ENCODE data around the gene ZBTB46.

Gene ZBTB46

GRCh38 chr20:63769891-63770474 is 61.1 kb downstream of the ZBTB46 start:
- no peak overlapping the region for H3K4me3 ChIP-seq (ENCODE audit: low read depth, low read length)
- peaks cover 0 to 5% of the 10 kb centered on the region in 2 experiments; a peak in 1 of 3 replicates for H3K36me3 ChIP-seq (ENCODE audit: control insufficient read depth in 2 of 2, insufficient read depth in 1 of 2, low read length in 2 of 2)
- H3K27ac ChIP-seq (ENCODE audit: extremely low read depth, low read depth, low read length): no peak overlapping the region
- ChIA-PET CTCF (interaction anchor here (1.2 kb wide), 1 partner anchor 8 kb away, joined by 7 read pairs; no protein-coding TSS in a partner anchor), POLR2A (no interaction called here)
- H3K4me1 ChIP-seq (ENCODE audit: control insufficient read depth, insufficient read depth, low read length): no peaks in the 10 kb centered on the region
- H3K9me3 ChIP-seq (ENCODE audit: control insufficient read depth, insufficient read depth, low read depth, low read length): no peaks in the 10 kb centered on the region
- no peak for TF ChIP-seq ZNF239 (tag by site-specific recombination; IDR thresholded peaks at IDR 0.05)
- no peak for TF ChIP-seq ZNF174 (tag by site-specific recombination; IDR thresholded peaks at IDR 0.05)
- no peak for TF ChIP-seq ZNF112 (tag by site-specific recombination; IDR thresholded peaks at IDR 0.05)

DNA sequence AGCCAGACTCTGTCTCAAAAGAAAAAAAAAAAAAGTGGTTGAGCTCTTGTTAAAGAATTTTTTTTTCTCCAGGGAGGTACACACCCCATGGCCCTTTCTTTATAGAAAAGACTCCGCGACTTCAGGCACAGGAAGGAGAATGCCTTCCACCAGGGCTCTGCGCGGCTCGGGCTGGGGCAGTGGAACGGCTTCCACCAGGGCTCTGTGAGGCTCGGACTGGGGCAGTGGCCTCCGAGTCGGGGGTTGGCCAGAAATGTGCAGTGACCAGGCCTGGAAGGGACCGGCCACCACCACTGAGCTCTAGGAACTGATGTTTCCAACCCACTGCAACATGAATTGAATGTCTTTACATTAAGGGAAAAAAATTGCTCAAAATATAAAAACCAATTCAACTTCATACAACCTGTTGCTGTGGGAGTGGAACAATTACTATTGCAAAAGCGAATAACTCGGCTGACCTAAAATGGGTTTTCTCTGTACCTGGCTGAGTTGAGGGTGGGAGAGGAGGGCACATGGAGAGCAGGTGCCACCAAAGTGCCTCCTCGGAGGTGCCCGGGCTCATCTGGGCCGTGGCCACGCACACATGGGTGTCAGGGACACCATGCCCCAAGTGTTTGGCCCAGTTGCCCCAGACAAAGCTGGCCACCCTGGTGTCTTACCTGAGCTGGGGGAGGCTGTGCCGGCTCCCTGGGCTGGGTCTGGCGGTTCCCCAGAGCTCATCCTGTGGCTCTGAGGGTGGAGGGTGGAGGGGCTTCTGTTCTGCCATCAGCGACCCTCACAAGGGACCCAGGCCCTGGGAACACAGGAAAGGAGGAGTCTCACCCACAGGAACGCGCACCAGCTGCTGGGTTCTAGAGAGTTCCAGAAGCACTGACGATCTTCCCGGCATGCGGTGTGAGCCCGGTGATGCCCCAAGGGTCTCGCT is 62.2 kb downstream of the ZBTB46 start:
- POLR2A ChIA-PET: interaction anchor here (0.6 kb wide), 1 partner anchor 66 kb away, joined by 3 read pairs; no protein-coding TSS in a partner anchor
- no peaks in the 10 kb centered on the region for H3K9me3 ChIP-seq (ENCODE audit: control insufficient read depth, insufficient read depth, low read depth, low read length)
- H3K4me1 ChIP-seq (ENCODE audit: control insufficient read depth, insufficient read depth, low read length): no peaks in the 10 kb centered on the region
- no peak overlapping the region for H3K27ac ChIP-seq (ENCODE audit: extremely low read depth, low read depth, low read length)
- H3K36me3 ChIP-seq (ENCODE audit: control insufficient read depth in 2 of 2, insufficient read depth in 1 of 2, low read length in 2 of 2): peaks cover 0 to 5% of the 10 kb centered on the region in 2 experiments; a peak in 1 of 3 replicates
- H3K4me3 ChIP-seq (ENCODE audit: low read depth, low read length): no peak overlapping the region
- CTCF ChIA-PET: interaction anchor here (1.2 to 1.4 kb wide), 2 partner anchors 9 to 17 kb away, joined by 4 to 7 read pairs; no protein-coding TSS in a partner anchor
- TF ChIP-seq ZNF843 (tag by site-specific recombination; IDR thresholded peaks at IDR 0.05): no peak
- TF ChIP-seq ZNF791 (tag by site-specific recombination; IDR thresholded peaks at IDR 0.05): no peak
- no peak for TF ChIP-seq ZNF776 (tag by site-specific recombination; IDR thresholded peaks at IDR 0.05; ENCODE audit: borderline replicate concordance)
- TF ChIP-seq GFI1B (tag by site-specific recombination; IDR thresholded peaks at IDR 0.05): no peak
- TF ChIP-seq BCL11B (tag by site-specific recombination; IDR thresholded peaks at IDR 0.05; ENCODE audit: low read depth): no peak
- TF ChIP-seq SCRT1 (tag by site-specific recombination; IDR thresholded peaks at IDR 0.05; ENCODE audit: borderline replicate concordance): 0 out of 2 replicates have a peak, but pooled peaks have one; percentile 55
- no peak for TF ChIP-seq HIC1 (tag by site-specific recombination; IDR thresholded peaks at IDR 0.05)
- no peak for TF ChIP-seq ZBTB48 (tag by site-specific recombination; IDR thresholded peaks at IDR 0.05)
- peak; percentile 93 for TF ChIP-seq SCRT2 (tag by site-specific recombination; IDR thresholded peaks at IDR 0.05)
- no peak for TF ChIP-seq ZNF626 (tag by site-specific recombination; IDR thresholded peaks at IDR 0.05)
- TF ChIP-seq ZNF335 (tag by site-specific recombination; conservative IDR thresholded peaks at IDR 0.05): no peak
- no peak for TF ChIP-seq ZNF521 (tag by site-specific recombination; IDR thresholded peaks at IDR 0.05)
- no peak for TF ChIP-seq ZSCAN23 (tag by site-specific recombination; IDR thresholded peaks at IDR 0.05)
- no peak for TF ChIP-seq ZNF133 (tag by site-specific recombination; IDR thresholded peaks at IDR 0.05)
- no peak for TF ChIP-seq MYNN (tag by site-specific recombination; IDR thresholded peaks at IDR 0.05; ENCODE audit: borderline replicate concordance)
- TF ChIP-seq, protein P1, sequence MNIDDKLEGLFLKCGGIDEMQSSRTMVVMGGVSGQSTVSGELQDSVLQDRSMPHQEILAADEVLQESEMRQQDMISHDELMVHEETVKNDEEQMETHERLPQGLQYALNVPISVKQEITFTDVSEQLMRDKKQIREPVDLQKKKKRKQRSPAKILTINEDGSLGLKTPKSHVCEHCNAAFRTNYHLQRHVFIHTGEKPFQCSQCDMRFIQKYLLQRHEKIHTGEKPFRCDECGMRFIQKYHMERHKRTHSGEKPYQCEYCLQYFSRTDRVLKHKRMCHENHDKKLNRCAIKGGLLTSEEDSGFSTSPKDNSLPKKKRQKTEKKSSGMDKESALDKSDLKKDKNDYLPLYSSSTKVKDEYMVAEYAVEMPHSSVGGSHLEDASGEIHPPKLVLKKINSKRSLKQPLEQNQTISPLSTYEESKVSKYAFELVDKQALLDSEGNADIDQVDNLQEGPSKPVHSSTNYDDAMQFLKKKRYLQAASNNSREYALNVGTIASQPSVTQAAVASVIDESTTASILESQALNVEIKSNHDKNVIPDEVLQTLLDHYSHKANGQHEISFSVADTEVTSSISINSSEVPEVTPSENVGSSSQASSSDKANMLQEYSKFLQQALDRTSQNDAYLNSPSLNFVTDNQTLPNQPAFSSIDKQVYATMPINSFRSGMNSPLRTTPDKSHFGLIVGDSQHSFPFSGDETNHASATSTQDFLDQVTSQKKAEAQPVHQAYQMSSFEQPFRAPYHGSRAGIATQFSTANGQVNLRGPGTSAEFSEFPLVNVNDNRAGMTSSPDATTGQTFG (tag by site-specific recombination; IDR thresholded peaks at IDR 0.05; ENCODE audit: borderline replicate concordance): no peak
- TF ChIP-seq ZNF664 (tag by site-specific recombination; IDR thresholded peaks at IDR 0.05): no peak
